IPS DF 6.9 (cell line): ENCODE results near the gene PLCH1.
"Not testable (repeated sequence)": the region's sequence is repeated elsewhere in the genome, so short reads cannot be mapped to it uniquely, and the experiment has no call there.

Experiments used
- DNase-seq: peaks from one replicate; pipeline ENCODE4 v3.0.0-alpha.2; 2013; ENCODE audit warnings: low read depth, low spot score
- H3K27ac ChIP-seq: one replicate; pipeline ENCODE4 v1.5.1; 2013; ENCODE audit warnings: low read length, control low read depth
- H3K27me3 ChIP-seq: 2 replicates; pipeline ENCODE4 v1.6.1; 2013; ENCODE audit warnings: mild to moderate bottlenecking, low read length; ENCODE audit not compliant: control insufficient read depth, insufficient read depth
- H3K36me3 ChIP-seq: 2 replicates; pipeline ENCODE4 v1.6.1; 2013; ENCODE audit warnings: low read length; ENCODE audit not compliant: control insufficient read depth, insufficient read depth
- H3K4me1 ChIP-seq: 2 replicates; pipeline ENCODE4 v1.6.1; 2013; ENCODE audit warnings: low read length; ENCODE audit not compliant: control insufficient read depth, insufficient read depth
- H3K4me3 ChIP-seq: 2 replicates; pipeline ENCODE4 v1.5.1; 2013; ENCODE audit warnings: mild to moderate bottlenecking, low read length
- H3K9me3 ChIP-seq: 2 replicates; pipeline ENCODE4 v1.6.1; 2013; ENCODE audit warnings: low read length, inconsistent platforms; ENCODE audit not compliant: control insufficient read depth, insufficient read depth
- WGBS: extraction: QIAGEN DNeasy Blood & Tissue Kit; methylation state at CpG from one replicate; pipeline ENCODE4 v1.1.7; 2013; ENCODE audit warnings: mixed read lengths, missing lambda C conversion rate; ENCODE audit not compliant: insufficient read length, insufficient coverage; 5-methylcytosine and 5-hydroxymethylcytosine counted together

PLCH1 gene

GRCh38 chr3:155629056-155629455, 115.8 kb downstream of the PLCH1 start:
- Histone ChIP-seq H3K27me3 (no peaks in the 10 kb centered on the region), H3K27ac (no peak overlapping the region), H3K4me1 (no peaks in the 10 kb centered on the region), H3K36me3 (no peaks in the 10 kb centered on the region), H3K9me3 (no peaks in the 10 kb centered on the region), H3K4me3 (no peak overlapping the region)
- WGBS = no CpG with 5 or more reads among the region's 4 CpGs
- no peak for DNase-seq

DNA sequence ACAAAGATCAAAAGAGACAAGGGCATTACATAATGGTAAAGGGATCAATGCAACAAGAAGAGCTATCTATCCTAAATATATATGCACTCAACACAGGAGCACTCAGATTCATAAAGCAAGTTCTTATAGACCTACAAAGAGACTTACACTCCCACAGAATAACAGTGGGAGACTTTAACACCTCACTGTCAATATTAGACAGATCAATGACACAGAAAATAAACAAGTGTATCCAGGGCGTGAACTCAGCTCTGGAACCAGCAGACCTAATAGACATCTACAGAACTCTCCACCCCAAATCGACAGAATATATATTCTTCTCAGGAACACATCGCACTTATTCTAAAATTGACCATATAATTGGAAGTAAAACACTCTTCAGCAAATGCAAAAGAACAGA, 122.2 kb downstream of the PLCH1 start:
- H3K27me3 ChIP-seq, H3K4me3 ChIP-seq, H3K27ac ChIP-seq, H3K9me3 ChIP-seq, H3K4me1 ChIP-seq, H3K36me3 ChIP-seq, DNase-seq: not testable (repeated sequence)
- WGBS = no CpG with 5 or more reads among the region's 3 CpGs

DNA sequence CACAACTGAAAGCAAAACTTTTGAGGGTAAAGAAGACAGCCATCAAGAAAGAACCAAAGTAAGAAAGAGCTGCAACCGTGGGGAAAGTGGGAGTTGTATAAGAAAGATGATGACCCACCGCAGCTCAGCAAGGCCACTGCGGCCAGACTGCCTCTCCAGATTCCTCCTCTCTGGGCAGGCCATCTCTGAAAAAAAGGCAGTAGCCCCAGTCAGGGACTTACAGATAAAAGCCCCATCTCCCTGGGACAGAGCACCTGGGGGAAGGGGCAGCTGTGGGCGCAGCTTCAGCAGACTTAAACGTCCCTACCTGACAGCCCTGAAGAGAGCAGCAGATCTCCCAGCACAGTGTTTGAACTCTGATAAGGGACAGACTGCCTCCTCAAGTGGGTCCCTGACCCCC, 124.3 kb downstream of the PLCH1 start:
- not testable (repeated sequence) for H3K27me3 ChIP-seq, H3K36me3 ChIP-seq, DNase-seq, H3K4me1 ChIP-seq, H3K9me3 ChIP-seq, H3K27ac ChIP-seq, H3K4me3 ChIP-seq
- WGBS = no CpG with 5 or more reads among the region's 5 CpGs

DNA sequence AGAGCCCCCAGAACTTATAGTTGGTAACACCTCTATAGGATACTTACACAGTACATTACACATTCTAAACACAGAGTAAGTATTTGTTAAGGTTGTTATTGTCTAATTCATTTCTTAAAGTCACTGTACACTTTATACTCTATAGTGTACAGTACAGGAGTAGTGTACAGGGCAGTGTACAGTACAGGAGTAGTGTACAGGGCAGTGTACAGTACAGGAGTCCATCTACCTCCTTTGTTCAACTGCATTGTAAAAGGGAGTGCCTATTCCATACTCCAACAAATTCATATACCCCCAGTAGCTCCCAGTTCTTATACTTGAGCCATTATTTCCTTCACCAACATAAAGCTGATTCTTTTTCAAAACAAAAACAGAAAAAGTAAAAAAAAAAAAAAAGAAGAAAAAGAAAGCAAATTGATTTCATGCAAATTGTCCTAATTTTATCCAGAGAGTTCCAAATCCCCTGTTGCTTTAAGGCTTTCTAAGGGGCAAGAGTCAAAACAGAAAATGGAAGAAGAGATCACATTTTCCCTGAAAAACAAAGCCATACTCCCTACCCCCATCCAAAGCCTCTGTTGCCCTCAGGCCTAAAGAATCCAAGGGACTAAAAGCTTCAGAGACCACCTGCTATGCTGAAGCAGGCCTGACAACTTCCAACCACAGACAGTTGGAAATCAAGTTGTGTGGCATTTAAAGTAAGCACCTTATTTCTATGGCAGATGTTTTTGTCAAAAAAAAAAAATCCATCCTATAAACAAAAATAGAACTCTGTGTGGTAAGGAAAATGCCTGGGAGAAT, 125.6 kb downstream of the PLCH1 start:
- Histone ChIP-seq H3K36me3 (no peaks in the 10 kb centered on the region), H3K4me3 (no peak overlapping the region), H3K4me1 (peaks cover 3% of the 10 kb centered on the region; the same call in 1 of the 2 replicates), H3K9me3 (peaks cover 2% of the 10 kb centered on the region; the same call in 1 of the 2 replicates), H3K27ac (no peak overlapping the region), H3K27me3 (no peaks in the 10 kb centered on the region)
- DNase-seq = peak; percentile 58

- Histone ChIP-seq H3K4me1 (peaks cover 3% of the 10 kb centered on the region; the same call in 1 of the 2 replicates), H3K4me3 (no peak overlapping the region), H3K27ac (no peak overlapping the region), H3K27me3 (no peaks in the 10 kb centered on the region), H3K9me3 (peaks cover 2% of the 10 kb centered on the region; the same call in 1 of the 2 replicates), H3K36me3 (no peaks in the 10 kb centered on the region)
- no peak for DNase-seq
Measured at GRCh38 chr3:155618543-155618942, 126.3 kb downstream of the PLCH1 start.

DNA sequence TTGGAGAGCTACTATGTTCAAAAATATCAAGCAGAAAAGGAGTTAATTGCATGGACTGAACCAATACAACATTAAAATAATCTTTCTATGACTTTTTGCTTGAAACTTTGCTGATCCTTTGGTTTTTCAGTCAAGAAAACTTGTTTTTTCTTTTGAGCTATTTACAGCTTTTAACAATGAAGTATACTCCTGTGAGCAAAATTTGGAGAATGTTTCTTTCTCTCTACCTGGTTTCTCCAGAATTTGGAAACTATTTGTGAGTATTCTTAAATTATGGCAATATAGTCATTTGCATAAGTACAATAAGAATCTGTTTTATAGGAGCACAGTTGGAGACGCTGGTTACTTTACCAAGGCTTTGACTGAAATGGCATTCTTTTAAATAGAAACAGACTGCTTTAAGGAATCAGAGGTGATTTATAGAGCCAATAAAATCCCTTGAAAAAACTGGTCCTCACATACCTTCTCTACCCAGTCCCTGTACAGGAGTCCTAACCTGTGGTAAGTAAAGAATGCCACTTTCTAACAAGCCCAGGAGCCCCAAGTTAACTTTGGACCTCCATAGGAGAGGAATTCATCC, 127.4 kb downstream of the PLCH1 start:
- Histone ChIP-seq H3K27me3 (no peaks in the 10 kb centered on the region), H3K36me3 (no peaks in the 10 kb centered on the region), H3K4me3 (no peak overlapping the region), H3K27ac (no peak overlapping the region), H3K4me1 (peaks cover 3% of the 10 kb centered on the region; the same call in 1 of the 2 replicates), H3K9me3 (peaks cover 2% of the 10 kb centered on the region; the same call in 1 of the 2 replicates)
- WGBS = no CpG with 5 or more reads among the region's 1 CpG
- DNase-seq = no peak

DNA sequence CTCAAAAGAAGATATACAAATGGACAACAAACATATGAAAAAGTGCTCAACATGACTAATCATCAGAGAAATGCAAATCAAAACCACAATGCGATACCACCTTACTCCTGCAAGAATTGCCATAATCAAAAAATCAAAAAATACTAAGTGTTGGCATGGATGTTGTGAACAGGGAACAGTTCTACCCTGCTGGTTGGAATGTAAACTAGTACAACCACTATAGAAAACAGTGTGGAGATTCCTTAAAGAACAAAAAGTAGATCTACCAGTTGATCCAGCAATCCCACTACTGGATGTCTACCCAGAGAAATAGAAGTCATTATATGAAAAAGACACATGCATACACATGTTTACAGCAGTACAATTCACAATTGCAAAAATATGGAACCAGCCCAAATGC, 129.7 kb downstream of the PLCH1 start:
- not testable (repeated sequence) for H3K36me3 ChIP-seq, H3K27me3 ChIP-seq, DNase-seq, H3K4me3 ChIP-seq, H3K9me3 ChIP-seq, H3K27ac ChIP-seq, H3K4me1 ChIP-seq
- WGBS = no CpG with 5 or more reads among the region's 1 CpG

- not testable (repeated sequence) for H3K27ac ChIP-seq, H3K4me1 ChIP-seq, H3K9me3 ChIP-seq, H3K4me3 ChIP-seq, H3K36me3 ChIP-seq, DNase-seq, H3K27me3 ChIP-seq
Measured at GRCh38 chr3:155614410-155614809, 130.5 kb downstream of the PLCH1 start.

DNA sequence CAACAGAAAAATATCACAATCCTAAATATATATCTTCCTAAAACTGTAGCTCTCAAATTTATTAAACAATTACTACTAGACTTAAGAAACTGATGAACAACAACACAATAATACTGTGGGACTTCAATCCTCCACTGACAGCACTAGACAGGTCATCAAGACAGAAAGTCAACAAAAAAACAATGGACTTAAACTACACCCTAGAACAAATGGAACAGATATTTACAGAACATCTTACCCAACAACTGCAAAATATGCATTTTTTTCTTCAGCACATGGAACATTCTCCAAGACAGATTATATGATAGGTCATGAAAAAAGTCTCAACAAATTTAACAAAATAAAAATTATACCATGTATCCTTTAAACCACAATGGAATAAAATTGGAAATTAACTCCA, 133.4 kb downstream of the PLCH1 start:
- Histone ChIP-seq H3K36me3 (no peaks in the 10 kb centered on the region), H3K27ac (no peak overlapping the region), H3K9me3 (no peaks in the 10 kb centered on the region), H3K4me1 (no peaks in the 10 kb centered on the region), H3K27me3 (no peaks in the 10 kb centered on the region), H3K4me3 (no peak overlapping the region)
- no peak for DNase-seq

DNA sequence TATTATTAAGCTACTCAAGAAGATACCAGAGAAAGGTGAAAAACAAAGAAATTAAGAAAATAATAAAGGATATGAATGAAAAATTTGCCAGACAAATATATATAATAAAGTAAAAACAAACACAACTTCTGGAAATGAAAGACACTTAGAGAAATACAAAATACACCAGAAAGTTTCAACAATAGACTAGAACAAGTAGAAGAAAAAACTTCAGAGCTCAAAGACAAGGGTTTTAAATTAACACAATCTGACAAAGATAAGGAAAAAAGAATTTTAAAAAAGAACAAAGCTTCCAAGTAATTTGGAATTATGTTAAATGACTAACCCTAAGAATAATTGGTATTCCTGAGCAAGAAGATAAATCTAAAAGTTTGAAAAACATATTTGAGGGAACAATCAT, 135.3 kb downstream of the PLCH1 start:
- Histone ChIP-seq H3K9me3 (no peaks in the 10 kb centered on the region), H3K4me3 (no peak overlapping the region), H3K27ac (no peak overlapping the region), H3K36me3 (no peaks in the 10 kb centered on the region), H3K27me3 (no peaks in the 10 kb centered on the region), H3K4me1 (no peaks in the 10 kb centered on the region)
- no peak for DNase-seq

- H3K36me3 ChIP-seq = no peaks in the 10 kb centered on the region
- H3K27me3 ChIP-seq = no peaks in the 10 kb centered on the region
- no peaks in the 10 kb centered on the region for H3K9me3 ChIP-seq
- no CpG with 5 or more reads among the region's 10 CpGs for WGBS
- H3K4me1 ChIP-seq = no peaks in the 10 kb centered on the region
- DNase-seq = no peak
- no peak overlapping the region for H3K4me3 ChIP-seq
- H3K27ac ChIP-seq = no peak overlapping the region
Measured at GRCh38 chr3:155608228-155608920, 136.5 kb downstream of the PLCH1 start.
